Right atrium auricular region (tissue), 2 donors: ENCODE data around the gene TENM4. TPM values are rescaled to one million over a fixed set of nuclear protein-coding genes. Genes with fewer than 3 reads are reported as not detected.

Experiments
- DNase-seq: peaks from one replicate; pipeline ENCODE4 v3.0.0-alpha.2; 2019; ENCODE audit warnings: low spot score
- H3K27ac ChIP-seq, 2 donors: fragments of 200-600 bp; sonication (generic); 1 replicate in 1 of 2; 2 replicates in 1 of 2; pipeline ENCODE4 v1.5.1; 2016 to 2019
- H3K27me3 ChIP-seq, 2 donors: fragments of 200-600 bp; sonication (generic); one replicate each; pipeline versions ENCODE4 v1.5.1 to v1.6.0; 2017 to 2019
- H3K36me3 ChIP-seq: fragments of 200-600 bp; sonication (generic); one replicate; pipeline ENCODE4 v1.5.1; 2016
- H3K4me1 ChIP-seq, 2 donors: fragments of 200-600 bp; sonication (generic); one replicate each; pipeline versions ENCODE4 v1.5.1 to v1.6.0; 2017 to 2019
- H3K4me3 ChIP-seq, 2 donors: fragments of 200-600 bp; sonication (generic); 1 replicate in 1 of 2; 2 replicates in 1 of 2; pipeline ENCODE4 v1.5.1; 2017 to 2019; ENCODE audit warnings: mild to moderate bottlenecking in 1 of 2, moderate library complexity in 1 of 2
- H3K9me3 ChIP-seq, 2 donors: fragments of 200-600 bp; sonication (generic); one replicate each; pipeline ENCODE4 v1.5.1; 2019
- total RNA-seq, 2 donors: library from RNA; depleted of rRNA; stranded (reverse); fragments of >200 nt; gene quantifications; one replicate each; pipeline ENCODE4 v1.1.0, GENCODE V29; 2016
- TF ChIP-seq, protein P1 (sequence below), 2 donors: fragments of 200-600 bp; sonication (generic); IDR thresholded peaks; one replicate each; pipeline ENCODE4 v1.5.1; 2019; ENCODE audit warnings: antibody characterized with exemption in 2 of 2

Gene TENM4
- total RNA-seq, 2 donors from 2014 or later: 0.30 to 0.98 TPM

DNA sequence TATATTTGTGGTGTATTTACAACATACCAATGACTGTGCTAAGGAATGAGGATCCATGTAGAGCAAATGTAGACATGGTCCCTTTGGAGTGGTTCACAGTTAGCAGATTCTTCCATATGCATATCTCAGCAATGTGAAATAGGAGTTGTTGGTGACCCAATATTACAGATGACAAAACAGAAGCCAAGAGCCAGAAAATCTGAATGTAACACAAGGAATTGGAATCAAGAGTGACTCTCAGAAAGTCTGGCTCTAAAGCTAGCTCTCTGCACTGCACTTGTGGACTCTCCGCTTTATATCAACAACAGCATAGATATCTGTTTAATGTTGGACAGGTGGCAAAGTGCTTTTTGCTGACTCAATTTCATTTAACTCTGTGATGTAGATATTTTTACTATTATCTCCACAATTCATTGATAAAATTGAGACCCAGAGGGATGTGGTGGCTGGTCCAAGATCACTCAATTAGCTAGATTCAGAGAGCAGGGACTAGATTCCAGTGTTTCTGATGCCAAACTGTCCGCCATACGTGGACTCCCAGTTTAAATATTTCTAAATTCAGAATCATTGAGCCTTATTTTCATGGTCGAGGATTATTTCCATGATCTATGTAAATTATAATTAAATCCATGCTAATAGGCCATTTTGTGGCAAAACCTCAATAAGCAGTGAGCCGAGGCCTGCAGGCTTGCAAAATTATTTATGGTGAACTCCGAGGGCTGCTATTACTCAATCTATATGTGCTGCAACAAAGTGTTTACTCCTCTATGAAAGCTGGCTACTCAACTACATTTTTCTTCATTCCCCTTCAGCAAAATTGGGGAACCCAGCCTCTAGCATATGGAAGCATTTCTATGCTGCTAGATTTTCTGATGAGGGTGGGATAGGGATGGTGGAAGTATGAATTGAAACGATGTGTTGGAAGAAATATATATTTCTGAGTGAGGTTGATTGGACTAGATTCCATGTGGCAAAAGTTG lies 21.1 kb upstream of the TENM4 start:
- DNase-seq: no peak
- no peaks in the 10 kb centered on the region for H3K9me3 ChIP-seq
- H3K27ac ChIP-seq: no peak overlapping the region
- H3K36me3 ChIP-seq: no peaks in the 10 kb centered on the region
- H3K4me1 ChIP-seq: no peaks in the 10 kb centered on the region
- TF ChIP-seq, protein P1, sequence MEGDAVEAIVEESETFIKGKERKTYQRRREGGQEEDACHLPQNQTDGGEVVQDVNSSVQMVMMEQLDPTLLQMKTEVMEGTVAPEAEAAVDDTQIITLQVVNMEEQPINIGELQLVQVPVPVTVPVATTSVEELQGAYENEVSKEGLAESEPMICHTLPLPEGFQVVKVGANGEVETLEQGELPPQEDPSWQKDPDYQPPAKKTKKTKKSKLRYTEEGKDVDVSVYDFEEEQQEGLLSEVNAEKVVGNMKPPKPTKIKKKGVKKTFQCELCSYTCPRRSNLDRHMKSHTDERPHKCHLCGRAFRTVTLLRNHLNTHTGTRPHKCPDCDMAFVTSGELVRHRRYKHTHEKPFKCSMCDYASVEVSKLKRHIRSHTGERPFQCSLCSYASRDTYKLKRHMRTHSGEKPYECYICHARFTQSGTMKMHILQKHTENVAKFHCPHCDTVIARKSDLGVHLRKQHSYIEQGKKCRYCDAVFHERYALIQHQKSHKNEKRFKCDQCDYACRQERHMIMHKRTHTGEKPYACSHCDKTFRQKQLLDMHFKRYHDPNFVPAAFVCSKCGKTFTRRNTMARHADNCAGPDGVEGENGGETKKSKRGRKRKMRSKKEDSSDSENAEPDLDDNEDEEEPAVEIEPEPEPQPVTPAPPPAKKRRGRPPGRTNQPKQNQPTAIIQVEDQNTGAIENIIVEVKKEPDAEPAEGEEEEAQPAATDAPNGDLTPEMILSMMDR (IDR thresholded peaks at IDR 0.05): no peak
- no peaks in the 10 kb centered on the region for H3K27me3 ChIP-seq
- H3K4me3 ChIP-seq: no peak overlapping the region

- Histone ChIP-seq H3K9me3 (no peaks in the 10 kb centered on the region), H3K36me3 (no peaks in the 10 kb centered on the region), H3K27me3 (no peaks in the 10 kb centered on the region), H3K4me3 (no peak overlapping the region), H3K27ac (no peak overlapping the region), H3K4me1 (no peaks in the 10 kb centered on the region)
- TF ChIP-seq, protein P1 (IDR thresholded peaks at IDR 0.05): peak in 1 of 2 donors; percentile 66
- DNase-seq: no peak
Observed at GRCh38 chr11:79461144-79461543, 20.3 kb upstream of the TENM4 start.

GRCh38 chr11:79458709-79459108 lies 17.9 kb upstream of the TENM4 start:
- Histone ChIP-seq H3K4me3 (no peak overlapping the region), H3K4me1 (no peaks in the 10 kb centered on the region), H3K27ac (no peak overlapping the region), H3K36me3 (no peaks in the 10 kb centered on the region), H3K27me3 (no peaks in the 10 kb centered on the region), H3K9me3 (no peaks in the 10 kb centered on the region)
- DNase-seq: no peak
- TF ChIP-seq, protein P1 (IDR thresholded peaks at IDR 0.05): no peak

DNA sequence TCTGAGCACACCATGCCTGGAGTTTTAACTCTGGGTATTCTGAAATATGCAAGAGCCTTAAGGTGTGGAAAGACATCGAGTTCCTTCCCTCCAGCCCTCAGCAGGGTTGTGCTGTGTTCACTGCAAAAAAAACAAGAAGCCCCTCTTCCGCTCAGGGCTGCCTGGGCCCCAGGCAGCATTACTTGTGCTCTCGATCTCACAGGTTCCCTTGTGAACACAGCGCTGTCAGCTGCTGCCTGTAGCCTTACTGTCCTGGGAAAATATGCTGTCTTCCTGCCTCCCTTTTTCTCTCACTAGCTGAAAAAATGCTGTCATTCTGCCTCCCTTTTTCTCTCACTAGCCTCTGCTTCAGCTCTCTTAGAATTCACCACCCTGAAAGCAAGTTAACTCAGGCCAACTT lies 15.7 kb upstream of the TENM4 start:
- no peak for DNase-seq
- Histone ChIP-seq H3K27ac (no peak overlapping the region), H3K4me1 (no peaks in the 10 kb centered on the region)

DNA sequence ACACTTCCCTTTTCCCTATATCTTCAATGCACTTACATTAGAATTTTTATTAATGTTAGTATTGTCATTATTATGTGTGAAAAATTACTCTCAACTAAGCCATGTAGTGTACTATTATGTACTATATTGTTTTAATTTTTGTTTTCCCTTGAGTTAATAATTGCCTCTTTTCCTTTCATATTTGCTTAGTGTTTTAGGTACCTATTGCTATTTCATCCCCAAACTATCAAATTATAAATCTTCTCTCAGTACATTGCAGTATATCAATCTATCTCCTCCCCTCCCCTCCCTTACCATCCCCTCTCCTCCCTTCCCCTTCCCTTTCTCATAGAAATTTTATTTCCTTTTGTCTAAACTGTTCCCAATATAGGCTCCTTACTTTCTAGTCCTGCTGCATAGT lies 12.8 kb upstream of the TENM4 start:
- Histone ChIP-seq H3K4me1 (no peaks in the 10 kb centered on the region), H3K36me3 (no peaks in the 10 kb centered on the region), H3K27ac (no peak overlapping the region), H3K27me3 (no peaks in the 10 kb centered on the region), H3K4me3 (no peak overlapping the region), H3K9me3 (no peaks in the 10 kb centered on the region)
- DNase-seq: no peak
- TF ChIP-seq, protein P1 (IDR thresholded peaks at IDR 0.05): no peak

More for the DNA sequence above, 15.7 kb upstream of the TENM4 start:
- TF ChIP-seq, protein P1 (IDR thresholded peaks at IDR 0.05): no peak
- H3K36me3 ChIP-seq: no peaks in the 10 kb centered on the region
- H3K27me3 ChIP-seq: no peaks in the 10 kb centered on the region
- no peaks in the 10 kb centered on the region for H3K9me3 ChIP-seq
- H3K4me3 ChIP-seq: no peak overlapping the region
